HEK293T (cell line): Measurements from ENCODE around the gene MTREX.

Experiments
- ARNT ChIP-seq: fragments of 450-650 bp; IDR thresholded peaks from 2 replicates; pipeline ENCODE4 v1.6.1; 2017; ENCODE audit warnings: mild to moderate bottlenecking
- FOXA1 ChIP-seq: fragments of 450-650 bp; IDR thresholded peaks from 2 replicates; pipeline ENCODE4 v1.6.1; 2016; ENCODE audit warnings: mild to moderate bottlenecking
- FOXM1 ChIP-seq: fragments of 450-650 bp; IDR thresholded peaks from 2 replicates; pipeline ENCODE4 v1.6.1; 2017; ENCODE audit warnings: mild to moderate bottlenecking, borderline replicate concordance
- SP1 ChIP-seq: fragments of 450-650 bp; IDR thresholded peaks from 2 replicates; pipeline ENCODE4 v1.6.1; 2017
- TF ChIP-seq, protein P1 (sequence below): fragments of 450-650 bp; IDR thresholded peaks from 2 replicates; pipeline ENCODE4 v1.6.1; 2016

DNA sequence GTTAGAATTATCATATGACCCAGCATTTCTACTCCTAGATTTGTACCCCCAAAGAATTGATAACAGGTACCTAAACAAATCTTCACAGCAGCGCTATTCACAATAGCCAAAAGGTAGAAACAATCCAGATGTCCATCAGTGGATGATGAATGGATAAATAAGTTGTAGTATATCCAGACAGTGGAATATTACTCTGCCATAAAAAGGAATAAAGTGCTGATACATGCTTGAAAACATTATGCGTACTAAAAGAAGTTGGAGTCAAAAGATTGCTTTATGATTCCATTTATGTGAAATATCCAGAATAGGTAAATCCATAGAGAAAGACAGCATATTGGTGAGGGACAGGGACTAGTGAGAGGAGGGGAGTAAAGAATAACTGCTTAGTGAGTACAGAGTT, 26.0 kb downstream of the MTREX start:
- TF ChIP-seq FOXM1 = no peak
- TF ChIP-seq ARNT = no peak
- no peak for TF ChIP-seq FOXA1
- no peak for TF ChIP-seq SP1
- TF ChIP-seq, protein P1, sequence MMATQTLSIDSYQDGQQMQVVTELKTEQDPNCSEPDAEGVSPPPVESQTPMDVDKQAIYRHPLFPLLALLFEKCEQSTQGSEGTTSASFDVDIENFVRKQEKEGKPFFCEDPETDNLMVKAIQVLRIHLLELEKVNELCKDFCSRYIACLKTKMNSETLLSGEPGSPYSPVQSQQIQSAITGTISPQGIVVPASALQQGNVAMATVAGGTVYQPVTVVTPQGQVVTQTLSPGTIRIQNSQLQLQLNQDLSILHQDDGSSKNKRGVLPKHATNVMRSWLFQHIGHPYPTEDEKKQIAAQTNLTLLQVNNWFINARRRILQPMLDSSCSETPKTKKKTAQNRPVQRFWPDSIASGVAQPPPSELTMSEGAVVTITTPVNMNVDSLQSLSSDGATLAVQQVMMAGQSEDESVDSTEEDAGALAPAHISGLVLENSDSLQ = no peak
